ENCODE results near the gene TNFRSF14. TPM values are rescaled to one million over a fixed set of nuclear protein-coding genes. Genes with fewer than 3 reads are reported as not detected.
"Not testable (repeated sequence)": the region's sequence is repeated elsewhere in the genome, so short reads cannot be mapped to it uniquely, and the experiment has no call there.

TNFRSF14 gene
- total RNA-seq, 2 donors from 2014 or later = 93.2 to 299 TPM

DNA sequence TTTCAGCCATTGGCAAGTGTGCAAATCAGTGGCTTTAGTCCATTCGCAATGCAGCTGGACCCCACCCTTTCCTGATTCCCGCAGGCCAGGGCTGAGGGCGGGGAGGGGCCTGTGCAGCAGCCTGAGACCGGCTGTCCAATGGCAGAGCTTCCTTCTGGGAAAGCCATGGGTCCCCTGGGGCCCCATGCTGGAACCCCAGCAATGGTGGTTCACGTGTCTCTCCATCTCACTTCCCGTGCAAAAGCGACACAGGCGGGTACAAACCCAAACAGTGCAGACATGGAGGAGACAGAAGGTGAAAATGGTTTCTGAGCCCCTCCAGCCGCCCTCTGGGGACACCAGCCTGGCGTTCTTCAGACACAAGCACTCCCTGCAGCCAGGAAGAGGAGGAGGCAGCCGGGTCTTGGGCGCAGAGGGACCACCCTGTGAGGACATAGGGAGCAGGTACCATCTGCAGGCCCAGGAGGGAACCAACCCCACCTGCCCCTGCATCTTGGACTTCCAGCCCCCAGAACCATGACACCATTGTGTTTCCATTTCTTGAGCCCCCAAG is 5.8 kb upstream of the TNFRSF14 start:
- H3K4me1 Mint-ChIP-seq; H3K9me3 Mint-ChIP-seq; H3K27me3 Mint-ChIP-seq; ATAC-seq (replicated peaks): not testable (repeated sequence)
- peaks cover 24% of the 10 kb centered on the region for H3K36me3 Mint-ChIP-seq (ENCODE audit: low read depth)
- H3K27ac Mint-ChIP-seq = peak overlapping the region; percentile 65
- peak overlapping the region; percentile 84 for H3K4me3 Mint-ChIP-seq

DNA sequence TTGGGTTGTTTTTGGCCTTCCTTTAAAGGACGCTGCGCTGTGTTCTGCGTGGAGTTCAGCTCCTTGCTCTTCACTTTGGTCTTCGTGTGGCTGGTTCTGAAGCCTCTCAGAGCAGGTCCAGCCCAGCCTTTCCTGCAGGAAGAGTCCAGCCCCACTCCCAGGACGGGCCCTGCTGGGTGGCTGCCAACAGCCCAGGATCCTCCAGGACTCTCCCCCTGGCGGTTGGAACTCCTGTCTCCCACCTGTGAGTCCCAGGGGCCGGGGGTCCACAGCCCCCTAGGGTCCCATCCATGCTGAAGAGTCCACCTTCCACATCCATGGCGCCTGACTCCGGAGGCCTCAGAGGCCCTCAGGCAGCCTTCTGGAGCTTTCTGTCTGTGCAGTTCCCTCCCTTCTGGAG is 4.6 kb upstream of the TNFRSF14 start:
- not testable (repeated sequence) for H3K27ac Mint-ChIP-seq; H3K4me3 Mint-ChIP-seq; H3K27me3 Mint-ChIP-seq; H3K9me3 Mint-ChIP-seq; H3K4me1 Mint-ChIP-seq; ATAC-seq (replicated peaks)
- H3K36me3 Mint-ChIP-seq (ENCODE audit: low read depth) = peaks cover 35% of the 10 kb centered on the region

DNA sequence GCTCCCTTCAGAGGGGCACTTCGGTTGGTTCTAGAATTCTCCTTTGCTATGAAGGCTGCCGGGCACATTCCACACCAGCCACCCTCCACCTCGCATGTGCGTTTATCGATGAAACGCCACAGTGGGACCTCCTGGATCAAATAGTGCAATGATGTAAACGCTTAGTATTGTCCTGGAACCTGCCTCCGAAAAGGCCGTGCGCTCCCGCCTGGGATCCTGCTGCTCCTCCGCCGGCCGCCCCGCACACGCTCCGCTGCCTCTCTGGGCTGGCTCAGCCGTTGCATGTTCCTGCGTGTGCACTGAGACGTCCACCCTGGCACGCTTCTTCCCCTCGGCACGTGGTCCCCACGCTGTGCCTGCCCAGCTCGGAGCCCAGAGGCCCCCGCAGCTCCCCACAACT is 4.0 kb upstream of the TNFRSF14 start:
- Mint-ChIP-seq H3K4me3 (no peak overlapping the region), H3K27ac (no peak overlapping the region), H3K36me3 (ENCODE audit: low read depth) (peaks cover 36% of the 10 kb centered on the region), H3K4me1 (peaks cover 4% of the 10 kb centered on the region), H3K9me3 (no peaks in the 10 kb centered on the region), H3K27me3 (no peaks in the 10 kb centered on the region)
- ATAC-seq (replicated peaks) = no peak

DNA sequence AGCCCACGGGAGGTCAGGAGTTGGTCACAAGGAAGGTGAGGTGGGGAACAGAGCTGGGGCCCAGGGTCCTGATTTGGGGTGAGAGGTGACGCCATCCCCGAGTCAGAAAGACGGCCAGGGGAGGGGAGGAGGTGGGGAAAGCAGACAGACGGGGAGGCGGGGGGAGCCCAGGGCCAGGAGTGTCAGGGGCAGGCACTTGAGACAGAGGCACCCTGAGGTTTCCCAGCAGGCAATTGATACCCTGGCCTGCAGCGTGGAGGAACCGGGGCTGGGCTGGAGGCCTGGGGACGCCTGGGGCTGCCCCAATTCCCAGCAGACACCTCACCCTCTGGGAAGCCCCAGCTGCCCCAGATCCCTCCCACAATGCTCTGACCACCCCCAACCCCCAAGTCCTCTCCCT is 3.1 kb upstream of the TNFRSF14 start:
- H3K4me3 Mint-ChIP-seq; H3K9me3 Mint-ChIP-seq; H3K27ac Mint-ChIP-seq; H3K4me1 Mint-ChIP-seq; H3K27me3 Mint-ChIP-seq; ATAC-seq (replicated peaks): not testable (repeated sequence)
- peaks cover 45% of the 10 kb centered on the region for H3K36me3 Mint-ChIP-seq (ENCODE audit: low read depth)

DNA sequence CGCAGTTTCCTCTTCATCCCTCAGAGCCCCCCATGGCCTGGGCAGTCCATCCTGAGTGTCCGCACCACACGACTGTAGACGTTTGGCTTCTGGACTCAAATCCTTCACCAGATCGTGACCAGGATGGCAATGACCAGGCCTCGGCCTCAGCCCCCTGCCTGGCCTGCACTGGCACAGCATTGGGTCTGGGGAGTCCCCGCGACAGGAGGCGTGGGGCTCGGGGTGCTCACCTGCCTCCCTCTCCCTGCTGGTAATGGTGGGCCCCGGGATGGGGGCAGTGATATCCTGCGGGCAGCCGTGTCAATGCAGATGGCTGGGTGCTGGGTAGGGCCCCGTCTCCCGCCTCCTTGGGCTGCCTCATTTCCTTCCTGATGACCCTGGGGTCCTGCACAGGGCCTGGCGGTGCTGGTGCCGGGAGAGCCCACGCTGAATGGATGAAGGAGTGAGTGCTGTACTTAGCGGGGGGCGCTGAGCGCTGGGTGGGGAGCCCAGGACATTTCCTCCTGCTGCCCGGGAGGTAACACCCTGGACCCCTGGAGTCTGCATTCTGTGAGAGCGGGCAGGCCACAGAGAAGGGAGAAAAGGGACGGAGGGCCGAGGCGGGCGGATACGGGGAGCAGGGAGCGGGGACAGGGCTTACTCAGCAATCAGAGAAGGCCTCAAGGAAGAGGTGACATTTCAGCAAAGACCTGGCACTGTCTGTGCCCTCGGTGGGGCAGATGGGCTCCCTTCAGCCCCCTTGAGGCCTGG is 2.1 kb upstream of the TNFRSF14 start:
- peaks cover 55% of the 10 kb centered on the region for H3K36me3 Mint-ChIP-seq (ENCODE audit: low read depth)
- H3K27ac Mint-ChIP-seq = peak overlapping the region; percentile 72
- no peaks in the 10 kb centered on the region for H3K27me3 Mint-ChIP-seq
- H3K4me1 Mint-ChIP-seq = peaks cover 4% of the 10 kb centered on the region
- no peak for ATAC-seq (replicated peaks)
- H3K9me3 Mint-ChIP-seq = no peaks in the 10 kb centered on the region
- H3K4me3 Mint-ChIP-seq = peak overlapping the region; percentile 96

DNA sequence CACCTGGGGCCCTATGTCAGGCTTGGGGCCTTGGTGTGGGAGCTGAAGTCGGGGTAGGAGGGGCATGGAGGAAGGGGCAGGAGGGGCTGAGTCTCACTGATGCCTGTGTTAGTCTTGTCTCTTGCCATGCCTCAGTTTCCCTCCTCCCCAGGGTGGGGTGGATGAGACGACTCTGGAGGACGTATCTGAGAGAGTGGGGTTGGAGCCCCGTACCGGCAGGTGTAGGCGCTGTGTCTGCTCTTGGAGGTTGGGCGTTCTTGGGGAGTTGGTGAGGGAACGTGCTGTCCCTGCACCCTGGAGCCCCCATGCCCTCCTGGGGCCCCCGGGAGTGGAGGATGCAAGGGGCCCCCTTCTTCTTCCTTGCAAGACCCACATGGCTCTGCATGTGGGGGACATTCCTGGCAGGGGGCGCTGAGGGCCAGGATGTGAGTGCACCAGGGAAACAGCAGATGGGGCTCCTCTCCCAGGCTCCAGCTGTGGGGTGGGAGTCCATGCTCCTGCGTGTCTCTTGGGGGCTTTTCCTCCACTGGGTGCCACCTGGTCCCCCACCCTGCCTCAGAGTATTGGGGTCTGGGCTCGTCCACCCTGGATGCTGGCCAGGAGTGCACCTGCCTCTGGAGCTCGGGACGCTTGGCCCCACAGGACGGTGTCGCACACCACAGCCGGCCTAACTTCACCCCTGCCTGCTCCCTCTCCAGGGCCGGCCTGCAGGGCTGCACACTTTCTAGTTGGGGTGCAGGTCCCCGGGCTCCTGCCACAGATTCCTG is 1.4 kb upstream of the TNFRSF14 start:
- Mint-ChIP-seq H3K27ac (peak overlapping the region; percentile 94), H3K4me3 (peak overlapping the region; percentile 96), H3K9me3 (no peaks in the 10 kb centered on the region), H3K27me3 (no peaks in the 10 kb centered on the region), H3K4me1 (peaks cover 4% of the 10 kb centered on the region), H3K36me3 (ENCODE audit: low read depth) (peaks cover 59% of the 10 kb centered on the region)
- ATAC-seq (replicated peaks) = no peak

DNA sequence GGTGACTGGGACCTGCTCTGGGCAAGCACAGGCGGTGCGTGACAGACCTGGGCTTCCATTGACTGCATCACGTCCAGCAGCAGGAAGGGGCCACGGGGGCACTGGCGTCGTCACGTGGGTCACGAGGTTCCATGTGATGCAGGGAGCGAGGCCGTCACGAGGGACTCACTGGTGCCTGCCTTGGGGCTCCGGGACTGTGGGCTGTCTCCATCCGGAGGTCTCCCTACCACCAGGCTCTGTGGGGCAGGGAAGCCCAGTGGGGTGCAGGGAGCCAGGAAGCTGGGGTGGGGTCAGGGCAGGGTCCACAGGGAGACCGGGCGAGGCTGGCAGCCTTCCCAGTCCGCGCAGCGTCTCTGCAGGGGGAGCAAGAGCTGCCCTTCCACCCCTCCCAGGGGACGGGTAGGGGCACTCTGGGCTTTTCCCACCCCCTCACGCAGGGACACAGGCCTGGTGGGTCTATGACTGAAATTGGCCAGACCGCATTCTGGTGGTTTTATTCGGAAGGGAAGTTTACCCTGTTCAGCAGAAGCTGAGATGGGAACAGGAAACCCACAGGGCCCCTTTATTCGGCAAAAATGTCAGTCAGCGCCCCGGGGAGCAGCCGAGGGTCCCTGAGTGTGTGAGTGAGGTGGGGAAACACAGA is 416 bp upstream of the TNFRSF14 start:
- peak overlapping the region; percentile 94 for H3K27ac Mint-ChIP-seq

DNA sequence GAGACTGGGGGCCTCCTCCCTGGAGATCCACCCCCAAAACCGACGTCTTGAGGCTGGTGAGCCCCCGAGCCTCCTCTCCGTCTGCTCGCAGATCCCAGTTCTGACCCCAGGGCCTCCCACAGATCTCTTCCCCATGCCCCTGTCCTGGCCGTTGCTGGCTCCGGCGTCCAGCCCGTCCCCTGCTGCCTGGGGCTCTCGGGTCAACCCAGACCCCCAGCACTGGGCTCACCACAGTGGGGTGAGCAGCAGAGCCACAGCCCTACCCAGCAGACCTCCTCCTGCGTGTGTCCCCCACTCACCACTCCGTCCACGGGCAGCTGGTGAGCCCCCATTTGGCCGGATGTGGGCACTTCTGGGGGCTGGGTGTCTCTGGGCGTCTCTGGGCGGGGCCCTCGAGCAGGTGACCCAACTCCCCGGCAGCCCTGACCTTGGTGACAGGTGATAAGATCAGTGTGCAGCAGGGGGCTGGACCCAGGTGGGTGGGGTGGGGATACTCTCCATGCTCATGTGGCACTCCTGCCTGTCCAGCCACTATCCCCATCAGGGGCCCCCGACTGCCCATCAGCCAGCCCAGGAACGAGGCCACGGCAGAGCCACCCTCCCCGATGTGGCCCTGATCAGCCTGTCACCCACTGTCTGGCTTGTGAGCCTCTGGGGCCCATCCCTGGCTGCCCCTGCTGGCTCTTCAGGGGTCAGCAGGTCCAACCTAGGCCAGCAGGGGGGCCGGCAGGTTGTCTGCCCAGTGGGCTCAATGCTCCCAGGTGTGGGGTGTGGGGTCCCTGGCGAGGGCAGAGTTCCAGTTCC is 709 bp downstream of the TNFRSF14 start:
- peak overlapping the region; percentile 94 for H3K27ac Mint-ChIP-seq

More for the DNA sequence above, 416 bp upstream of the TNFRSF14 start:
- Mint-ChIP-seq H3K27me3 (no peaks in the 10 kb centered on the region), H3K36me3 (ENCODE audit: low read depth) (peaks cover 61% of the 10 kb centered on the region), H3K4me1 (peaks cover 4% of the 10 kb centered on the region), H3K9me3 (no peaks in the 10 kb centered on the region), H3K4me3 (peak overlapping the region; percentile 96)
- ATAC-seq (replicated peaks) = peak; percentile 79

DNA sequence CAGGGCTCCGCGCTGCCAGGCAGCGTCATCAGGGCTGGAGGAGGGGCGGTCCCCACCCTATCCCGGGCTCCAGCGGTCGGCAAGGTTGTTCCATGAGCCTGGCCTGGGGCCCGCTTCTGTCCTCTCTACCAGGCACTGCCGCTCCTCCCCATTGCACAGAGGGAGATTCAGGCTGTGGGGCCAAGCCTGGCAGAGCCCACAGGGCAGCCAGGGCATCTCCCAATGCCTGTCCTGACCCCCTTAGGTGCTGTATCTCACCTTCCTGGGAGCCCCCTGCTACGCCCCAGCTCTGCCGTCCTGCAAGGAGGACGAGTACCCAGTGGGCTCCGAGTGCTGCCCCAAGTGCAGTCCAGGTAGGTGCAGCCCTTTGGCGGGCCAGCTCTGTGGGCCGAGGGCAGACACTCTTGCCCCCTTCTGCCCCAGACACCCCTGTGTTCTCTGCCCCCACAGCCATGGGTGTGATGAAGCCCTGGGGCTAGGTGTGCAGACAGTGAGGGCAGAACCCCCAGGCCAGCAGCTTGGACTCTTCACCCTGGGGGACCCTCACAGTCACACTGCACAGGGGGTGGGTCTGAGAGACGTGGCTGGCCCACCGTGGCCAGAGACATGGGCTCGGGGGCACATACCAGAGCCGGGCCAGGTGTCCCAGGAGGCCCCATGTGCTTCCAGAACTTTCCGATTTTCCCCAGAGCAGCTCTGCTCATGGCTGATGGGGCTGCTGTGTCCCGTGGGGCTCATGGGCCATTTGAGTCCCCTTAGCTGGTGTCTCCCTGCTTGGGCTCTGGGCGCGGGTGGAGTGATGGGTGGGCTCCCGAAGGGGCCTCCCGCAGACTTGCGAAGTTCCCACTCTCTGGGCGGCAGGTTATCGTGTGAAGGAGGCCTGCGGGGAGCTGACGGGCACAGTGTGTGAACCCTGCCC is 1.6 kb downstream of the TNFRSF14 start:
- H3K27ac Mint-ChIP-seq = peak overlapping the region; percentile 94

More for the DNA sequence above, 709 bp downstream of the TNFRSF14 start:
- Mint-ChIP-seq H3K27me3 (no peaks in the 10 kb centered on the region), H3K4me3 (peak overlapping the region; percentile 96), H3K4me1 (peaks cover 10% of the 10 kb centered on the region), H3K36me3 (ENCODE audit: low read depth) (peaks cover 67% of the 10 kb centered on the region), H3K9me3 (no peaks in the 10 kb centered on the region)
- peak; percentile 19 for ATAC-seq (replicated peaks)

DNA sequence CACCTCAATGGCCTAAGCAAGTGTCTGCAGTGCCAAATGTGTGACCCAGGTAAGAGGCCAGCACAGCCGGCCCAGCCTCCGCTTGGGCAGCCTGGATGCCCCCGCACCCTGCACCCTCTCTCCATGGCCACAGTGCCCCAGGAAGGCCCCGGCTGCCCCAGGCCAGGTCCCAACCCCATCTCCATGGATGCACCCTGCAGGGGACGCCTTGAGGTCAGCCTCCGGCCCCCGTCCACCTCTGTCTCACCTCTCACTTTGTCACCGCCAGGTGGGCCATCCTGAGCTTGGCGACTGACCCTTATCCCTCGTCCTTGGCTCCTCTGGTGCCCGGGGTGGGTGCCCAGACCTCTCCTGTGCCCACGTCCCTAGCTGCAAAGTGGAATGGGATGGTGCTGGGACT is 2.2 kb downstream of the TNFRSF14 start:
- peak overlapping the region; percentile 71 for H3K27ac Mint-ChIP-seq
- H3K27me3 Mint-ChIP-seq = no peaks in the 10 kb centered on the region
- ATAC-seq (replicated peaks) = no peak
- peaks cover 78% of the 10 kb centered on the region for H3K36me3 Mint-ChIP-seq (ENCODE audit: low read depth)
- H3K9me3 Mint-ChIP-seq = no peaks in the 10 kb centered on the region
- peak overlapping the region; percentile 96 for H3K4me3 Mint-ChIP-seq
- peaks cover 10% of the 10 kb centered on the region for H3K4me1 Mint-ChIP-seq

More for the DNA sequence above, 1.6 kb downstream of the TNFRSF14 start:
- H3K4me1 Mint-ChIP-seq = peaks cover 10% of the 10 kb centered on the region
- peak overlapping the region; percentile 96 for H3K4me3 Mint-ChIP-seq
- H3K36me3 Mint-ChIP-seq (ENCODE audit: low read depth) = peaks cover 72% of the 10 kb centered on the region
- H3K27me3 Mint-ChIP-seq = no peaks in the 10 kb centered on the region
- H3K9me3 Mint-ChIP-seq = no peaks in the 10 kb centered on the region
- ATAC-seq (replicated peaks) = no peak

DNA sequence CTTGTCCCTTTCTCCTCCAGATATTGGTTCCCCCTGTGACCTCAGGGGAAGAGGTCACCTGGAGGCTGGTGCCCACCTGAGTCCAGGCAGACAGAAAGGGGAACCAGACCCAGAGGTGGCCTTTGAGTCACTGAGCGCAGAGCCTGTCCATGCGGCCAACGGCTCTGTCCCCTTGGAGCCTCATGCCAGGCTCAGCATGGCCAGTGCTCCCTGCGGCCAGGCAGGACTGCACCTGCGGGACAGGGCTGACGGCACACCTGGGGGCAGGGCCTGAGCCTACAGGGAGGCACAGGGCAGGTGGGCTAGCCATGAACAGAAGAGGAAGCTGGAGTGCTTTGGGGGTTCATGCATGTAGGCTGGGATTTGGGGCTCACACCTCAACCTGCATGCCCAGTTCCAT is 2.7 kb downstream of the TNFRSF14 start:
- Mint-ChIP-seq H3K27me3 (no peaks in the 10 kb centered on the region), H3K4me1 (peaks cover 10% of the 10 kb centered on the region), H3K36me3 (ENCODE audit: low read depth) (peaks cover 83% of the 10 kb centered on the region), H3K9me3 (no peaks in the 10 kb centered on the region), H3K27ac (peak overlapping the region; percentile 71), H3K4me3 (peak overlapping the region; percentile 96)
- ATAC-seq (replicated peaks) = no peak

DNA sequence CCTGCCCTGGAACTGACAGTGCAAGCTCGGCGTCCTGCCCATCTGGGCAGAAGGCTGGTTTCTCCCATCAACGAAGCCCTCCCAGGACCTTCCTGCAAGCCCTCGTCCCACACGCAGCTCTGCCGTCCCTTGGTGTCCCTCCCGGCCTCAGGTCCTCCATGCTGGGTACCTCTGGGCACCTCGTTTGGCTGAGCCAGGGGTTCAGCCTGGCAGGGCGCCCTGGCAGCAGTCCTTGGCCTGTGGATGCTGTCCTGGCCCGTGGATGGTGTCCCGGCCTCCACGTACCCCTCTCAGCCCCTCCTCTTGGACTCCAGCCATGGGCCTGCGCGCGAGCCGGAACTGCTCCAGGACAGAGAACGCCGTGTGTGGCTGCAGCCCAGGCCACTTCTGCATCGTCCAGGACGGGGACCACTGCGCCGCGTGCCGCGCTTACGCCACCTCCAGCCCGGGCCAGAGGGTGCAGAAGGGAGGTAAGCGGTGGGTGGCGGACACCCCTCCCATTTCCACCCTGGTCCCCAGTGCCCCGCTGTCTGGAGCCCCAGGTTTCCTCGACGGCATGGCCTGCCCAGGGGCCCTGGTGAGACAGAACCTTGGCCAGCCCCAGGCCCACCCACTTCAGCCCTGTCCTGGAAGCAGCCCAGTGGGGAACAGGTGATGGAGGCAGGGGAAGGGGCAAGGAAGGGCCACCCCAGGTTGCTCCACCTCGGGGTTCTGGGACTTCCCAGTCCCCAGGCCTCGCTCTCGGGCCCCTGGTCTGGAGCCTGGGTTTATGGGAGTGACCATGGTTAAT is 3.5 kb downstream of the TNFRSF14 start:
- H3K4me3 Mint-ChIP-seq = peak overlapping the region; percentile 3
- no peak for ATAC-seq (replicated peaks)
- peaks cover 7% of the 10 kb centered on the region for H3K4me1 Mint-ChIP-seq
- peaks cover 80% of the 10 kb centered on the region for H3K36me3 Mint-ChIP-seq (ENCODE audit: low read depth)
- no peak overlapping the region for H3K27ac Mint-ChIP-seq
- no peaks in the 10 kb centered on the region for H3K27me3 Mint-ChIP-seq
- H3K9me3 Mint-ChIP-seq = no peaks in the 10 kb centered on the region
